Ovary (tissue), 3 donors: Measurements from ENCODE around the gene PSMB8.

Source experiments
- EP300 ChIP-seq: sonication (generic); formaldehyde crosslinking; IDR thresholded peaks from one replicate; pipeline ENCODE4 v1.6.1; 2017; ENCODE audit warnings: antibody characterized with exemption
- TF ChIP-seq, protein P1 (sequence below), 3 donors: fragments of 450-650 bp in 2 of 3; fragments of 200-600 bp in 1 of 3; IDR thresholded peaks; one replicate each; pipeline versions ENCODE4 v1.5.1 to v1.8.0; 2016 to 2022; ENCODE audit warnings: antibody characterized with exemption in 3 of 3, mild to moderate bottlenecking in 1 of 3
- donor health status: DM: no; HTN: no; CAD: no.

DNA sequence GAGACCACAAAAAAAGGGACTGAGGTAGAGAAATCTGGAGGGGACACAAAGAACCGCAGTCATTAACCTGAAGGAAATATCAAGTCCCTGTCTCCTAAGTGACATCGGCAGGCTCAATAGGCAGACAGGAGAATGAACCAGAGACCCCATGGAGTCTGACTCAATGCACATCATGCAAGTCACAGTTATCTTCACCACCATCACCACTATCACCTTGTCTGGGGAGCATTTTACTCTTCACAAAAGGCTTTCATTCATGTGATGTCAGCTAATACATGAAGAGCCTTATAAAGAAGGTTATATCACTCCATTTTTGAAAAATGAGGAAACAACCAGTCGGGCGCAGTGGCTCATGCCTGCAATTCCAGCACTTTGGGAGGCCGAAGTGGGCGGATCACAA, 5.3 kb upstream of the PSMB8 start:
- TF ChIP-seq, protein P1, sequence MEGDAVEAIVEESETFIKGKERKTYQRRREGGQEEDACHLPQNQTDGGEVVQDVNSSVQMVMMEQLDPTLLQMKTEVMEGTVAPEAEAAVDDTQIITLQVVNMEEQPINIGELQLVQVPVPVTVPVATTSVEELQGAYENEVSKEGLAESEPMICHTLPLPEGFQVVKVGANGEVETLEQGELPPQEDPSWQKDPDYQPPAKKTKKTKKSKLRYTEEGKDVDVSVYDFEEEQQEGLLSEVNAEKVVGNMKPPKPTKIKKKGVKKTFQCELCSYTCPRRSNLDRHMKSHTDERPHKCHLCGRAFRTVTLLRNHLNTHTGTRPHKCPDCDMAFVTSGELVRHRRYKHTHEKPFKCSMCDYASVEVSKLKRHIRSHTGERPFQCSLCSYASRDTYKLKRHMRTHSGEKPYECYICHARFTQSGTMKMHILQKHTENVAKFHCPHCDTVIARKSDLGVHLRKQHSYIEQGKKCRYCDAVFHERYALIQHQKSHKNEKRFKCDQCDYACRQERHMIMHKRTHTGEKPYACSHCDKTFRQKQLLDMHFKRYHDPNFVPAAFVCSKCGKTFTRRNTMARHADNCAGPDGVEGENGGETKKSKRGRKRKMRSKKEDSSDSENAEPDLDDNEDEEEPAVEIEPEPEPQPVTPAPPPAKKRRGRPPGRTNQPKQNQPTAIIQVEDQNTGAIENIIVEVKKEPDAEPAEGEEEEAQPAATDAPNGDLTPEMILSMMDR (IDR thresholded peaks at IDR 0.05): no peak
- no peak for TF ChIP-seq EP300
